Measurements from ENCODE around the gene PAEP. TPM values are rescaled to one million over a fixed set of nuclear protein-coding genes. Genes with fewer than 3 reads are reported as not detected.

The PAEP gene
- total RNA-seq, 1 donor from 2014 or later = 0.39 TPM

GRCh38 chr9:135584934-135585333, 23.4 kb downstream of the PAEP start:
- no peaks in the 10 kb centered on the region for H3K4me1 ChIP-seq (ENCODE audit: insufficient read depth, low read length)
- no peaks in the 10 kb centered on the region for H3K36me3 ChIP-seq (ENCODE audit: insufficient read depth, low read length)
- no peak for TF ChIP-seq CTCF (IDR thresholded peaks at IDR 0.05; ENCODE audit: insufficient read depth, low read depth, low read length)
- no peak for TF ChIP-seq EZH2 (IDR thresholded peaks at IDR 0.05; ENCODE audit: insufficient read depth, low read length)
- H3K79me2 ChIP-seq (ENCODE audit: insufficient read depth, low read length) = no peaks in the 10 kb centered on the region
- DNase-seq (ENCODE audit: low read depth) (no peak), FAIRE-seq (no peak)
- no peak overlapping the region for H3K27ac ChIP-seq (ENCODE audit: low read depth, low read length)
- H3K36me3 Mint-ChIP-seq (ENCODE audit: low read depth, unreplicated experiment) = no peaks in the 10 kb centered on the region
- no peak overlapping the region for H3K27ac Mint-ChIP-seq (ENCODE audit: unreplicated experiment)
- no peak overlapping the region for H3K4me3 Mint-ChIP-seq (ENCODE audit: unreplicated experiment)
- H3K9ac ChIP-seq (ENCODE audit: low read length) = no peak overlapping the region
- H3K9me3 Mint-ChIP-seq (ENCODE audit: unreplicated experiment) = peaks cover 9% of the 10 kb centered on the region
- H3K27me3 ChIP-seq (ENCODE audit: insufficient read depth, low read length) = no peaks in the 10 kb centered on the region
- H3K27me3 Mint-ChIP-seq (ENCODE audit: low read depth, unreplicated experiment) = peaks cover 29% of the 10 kb centered on the region
- H3K4me2 ChIP-seq (ENCODE audit: low read length) = no peak overlapping the region
- no peak overlapping the region for H3K4me3 ChIP-seq (ENCODE audit: insufficient read depth, low read depth, low read length)
- H2AFZ ChIP-seq (ENCODE audit: low read depth, low read length) = no peak overlapping the region
- H3K4me1 Mint-ChIP-seq (ENCODE audit: low read depth, unreplicated experiment) = no peaks in the 10 kb centered on the region
- no peaks in the 10 kb centered on the region for H4K20me1 ChIP-seq (ENCODE audit: insufficient read depth, low read length)
- peaks cover 3% of the 10 kb centered on the region for H3K9me3 ChIP-seq (ENCODE audit: insufficient read depth, low read depth, low read length)

GRCh38 chr9:135586601-135587109, 25.1 kb downstream of the PAEP start:
- Histone ChIP-seq H3K4me2 (ENCODE audit: low read length) (no peak overlapping the region), H3K4me1 (ENCODE audit: insufficient read depth, low read length) (no peaks in the 10 kb centered on the region), H3K9me3 (ENCODE audit: insufficient read depth, low read depth, low read length) (peaks cover 3% of the 10 kb centered on the region), H3K27ac (ENCODE audit: low read depth, low read length) (no peak overlapping the region), H3K36me3 (ENCODE audit: insufficient read depth, low read length) (no peaks in the 10 kb centered on the region), H3K9ac (ENCODE audit: low read length) (no peak overlapping the region), H3K27me3 (ENCODE audit: insufficient read depth, low read length) (no peaks in the 10 kb centered on the region), H4K20me1 (ENCODE audit: insufficient read depth, low read length) (no peaks in the 10 kb centered on the region), H3K79me2 (ENCODE audit: insufficient read depth, low read length) (no peaks in the 10 kb centered on the region), H3K4me3 (ENCODE audit: insufficient read depth, low read depth, low read length) (no peak overlapping the region), H2AFZ (ENCODE audit: low read depth, low read length) (no peak overlapping the region)
- no peak for DNase-seq (ENCODE audit: low read depth)
- Mint-ChIP-seq H3K9me3 (ENCODE audit: unreplicated experiment) (peaks cover 8% of the 10 kb centered on the region), H3K4me3 (ENCODE audit: unreplicated experiment) (no peak overlapping the region), H3K27me3 (ENCODE audit: low read depth, unreplicated experiment) (peaks cover 43% of the 10 kb centered on the region), H3K36me3 (ENCODE audit: low read depth, unreplicated experiment) (no peaks in the 10 kb centered on the region), H3K4me1 (ENCODE audit: low read depth, unreplicated experiment) (no peaks in the 10 kb centered on the region), H3K27ac (ENCODE audit: unreplicated experiment) (no peak overlapping the region)
- TF ChIP-seq CTCF (IDR thresholded peaks at IDR 0.05; ENCODE audit: insufficient read depth, low read depth, low read length) (no peak), EZH2 (IDR thresholded peaks at IDR 0.05; ENCODE audit: insufficient read depth, low read length) (no peak)
- FAIRE-seq = no peak

GRCh38 chr9:135587658-135588057, 26.1 kb downstream of the PAEP start:
- peaks cover 2% of the 10 kb centered on the region for H3K9me3 Mint-ChIP-seq (ENCODE audit: unreplicated experiment)
- no peaks in the 10 kb centered on the region for H3K4me1 Mint-ChIP-seq (ENCODE audit: low read depth, unreplicated experiment)
- no peaks in the 10 kb centered on the region for H3K27me3 ChIP-seq (ENCODE audit: insufficient read depth, low read length)
- no peaks in the 10 kb centered on the region for H3K36me3 ChIP-seq (ENCODE audit: insufficient read depth, low read length)
- no peak overlapping the region for H3K4me3 Mint-ChIP-seq (ENCODE audit: unreplicated experiment)
- H2AFZ ChIP-seq (ENCODE audit: low read depth, low read length) = no peak overlapping the region
- no peak for TF ChIP-seq CTCF (IDR thresholded peaks at IDR 0.05; ENCODE audit: insufficient read depth, low read depth, low read length)
- no peak for TF ChIP-seq EZH2 (IDR thresholded peaks at IDR 0.05; ENCODE audit: insufficient read depth, low read length)
- H4K20me1 ChIP-seq (ENCODE audit: insufficient read depth, low read length) = no peaks in the 10 kb centered on the region
- H3K9ac ChIP-seq (ENCODE audit: low read length) = no peak overlapping the region
- no peak overlapping the region for H3K4me2 ChIP-seq (ENCODE audit: low read length)
- no peak overlapping the region for H3K27ac ChIP-seq (ENCODE audit: low read depth, low read length)
- DNase-seq (ENCODE audit: low read depth) (no peak), FAIRE-seq (no peak)
- H3K4me3 ChIP-seq (ENCODE audit: insufficient read depth, low read depth, low read length) = no peak overlapping the region
- no peak overlapping the region for H3K27ac Mint-ChIP-seq (ENCODE audit: unreplicated experiment)
- H3K36me3 Mint-ChIP-seq (ENCODE audit: low read depth, unreplicated experiment) = no peaks in the 10 kb centered on the region
- no peaks in the 10 kb centered on the region for H3K9me3 ChIP-seq (ENCODE audit: insufficient read depth, low read depth, low read length)
- no peaks in the 10 kb centered on the region for H3K4me1 ChIP-seq (ENCODE audit: insufficient read depth, low read length)
- peaks cover 33% of the 10 kb centered on the region for H3K27me3 Mint-ChIP-seq (ENCODE audit: low read depth, unreplicated experiment)
- H3K79me2 ChIP-seq (ENCODE audit: insufficient read depth, low read length) = no peaks in the 10 kb centered on the region

Measured in astrocyte (in vitro differentiated cells and primary cell).